Sigmoid colon (tissue), 4 donors: ENCODE data around the gene GCFC2.

Experiments used
- EP300 ChIP-seq, 4 donors: sonication (generic); formaldehyde crosslinking; IDR thresholded peaks; one replicate each; pipeline ENCODE4 v1.6.1; 2017; ENCODE audit warnings: antibody characterized with exemption in 4 of 4
- POLR2A ChIP-seq, 2 donors: fragments of 450-650 bp; IDR thresholded peaks; one replicate each; pipeline ENCODE4 v1.6.1; 2016; ENCODE audit warnings: antibody characterized with exemption in 2 of 2, mild to moderate bottlenecking in 2 of 2, moderate library complexity in 2 of 2
- POLR2AphosphoS5 ChIP-seq, 4 donors: sonication (generic); formaldehyde crosslinking; IDR thresholded peaks; one replicate each; pipeline ENCODE4 v1.6.1; 2017; ENCODE audit warnings: antibody characterized with exemption in 4 of 4
- TF ChIP-seq, protein P1 (sequence below), 4 experiments: fragments of 450-650 bp in 3 of 4; fragments of 200-600 bp in 1 of 4; IDR thresholded peaks; one replicate each; pipeline ENCODE4 v1.5.1; 2016 to 2019; ENCODE audit warnings: antibody characterized with exemption in 4 of 4, mild to moderate bottlenecking in 3 of 4, moderate library complexity in 2 of 4

- TF ChIP-seq POLR2AphosphoS5 (IDR thresholded peaks at IDR 0.05), result no peak
- TF ChIP-seq POLR2A (IDR thresholded peaks at IDR 0.05), result no peak
- TF ChIP-seq, protein P1, sequence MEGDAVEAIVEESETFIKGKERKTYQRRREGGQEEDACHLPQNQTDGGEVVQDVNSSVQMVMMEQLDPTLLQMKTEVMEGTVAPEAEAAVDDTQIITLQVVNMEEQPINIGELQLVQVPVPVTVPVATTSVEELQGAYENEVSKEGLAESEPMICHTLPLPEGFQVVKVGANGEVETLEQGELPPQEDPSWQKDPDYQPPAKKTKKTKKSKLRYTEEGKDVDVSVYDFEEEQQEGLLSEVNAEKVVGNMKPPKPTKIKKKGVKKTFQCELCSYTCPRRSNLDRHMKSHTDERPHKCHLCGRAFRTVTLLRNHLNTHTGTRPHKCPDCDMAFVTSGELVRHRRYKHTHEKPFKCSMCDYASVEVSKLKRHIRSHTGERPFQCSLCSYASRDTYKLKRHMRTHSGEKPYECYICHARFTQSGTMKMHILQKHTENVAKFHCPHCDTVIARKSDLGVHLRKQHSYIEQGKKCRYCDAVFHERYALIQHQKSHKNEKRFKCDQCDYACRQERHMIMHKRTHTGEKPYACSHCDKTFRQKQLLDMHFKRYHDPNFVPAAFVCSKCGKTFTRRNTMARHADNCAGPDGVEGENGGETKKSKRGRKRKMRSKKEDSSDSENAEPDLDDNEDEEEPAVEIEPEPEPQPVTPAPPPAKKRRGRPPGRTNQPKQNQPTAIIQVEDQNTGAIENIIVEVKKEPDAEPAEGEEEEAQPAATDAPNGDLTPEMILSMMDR (IDR thresholded peaks at IDR 0.05), result no peak
- no peak for TF ChIP-seq EP300 (IDR thresholded peaks at IDR 0.05)
These were observed 34.8 kb downstream of the GCFC2 start for GRCh38 chr2:75675908-75676307.
